KMS-11 (cell line): Measurements from ENCODE around the gene QPCT.
A peak's percentile ranks its signal among the peaks of the same experiment; 100 is the strongest.

ENCODE experiments used
- H2AFZ ChIP-seq: fragments of 200-600 bp; sonication (generic); 2 replicates; pipeline ENCODE4 v1.6.1; 2016; ENCODE audit warnings: antibody characterized with exemption, mixed run types, low read depth
- H3K27ac ChIP-seq: fragments of 200-600 bp; sonication (generic); 2 replicates; pipeline ENCODE4 v1.6.1; 2016; ENCODE audit warnings: mild to moderate bottlenecking, mixed run types
- H3K27me3 ChIP-seq: fragments of 200-600 bp; sonication (generic); 2 replicates; pipeline ENCODE4 v1.6.1; 2017; ENCODE audit warnings: mild to moderate bottlenecking, low read depth, mixed run types, moderate library complexity; ENCODE audit not compliant: insufficient read depth
- H3K36me3 ChIP-seq: fragments of 200-600 bp; sonication (generic); 2 replicates; pipeline ENCODE4 v1.6.1; 2017; ENCODE audit warnings: mild to moderate bottlenecking, mixed run types; ENCODE audit not compliant: insufficient read depth
- H3K4me1 ChIP-seq: fragments of 200-600 bp; sonication (generic); 2 replicates; pipeline ENCODE4 v1.6.1; 2016; ENCODE audit warnings: mild to moderate bottlenecking, low read depth, mixed run types; ENCODE audit not compliant: poor library complexity, severe bottlenecking
- H3K4me2 ChIP-seq: fragments of 200-600 bp; sonication (generic); 2 replicates; pipeline ENCODE4 v1.7.0; 2016; ENCODE audit warnings: mild to moderate bottlenecking, mixed run types
- H3K4me3 ChIP-seq: fragments of 200-600 bp; sonication (generic); IDR thresholded peaks from 2 replicates; pipeline ENCODE4 v1.6.1; 2017; ENCODE audit warnings: low read depth, low read length, mixed read lengths; ENCODE audit not compliant: insufficient read depth
- H3K79me2 ChIP-seq: fragments of 200-600 bp; sonication (generic); 2 replicates; pipeline ENCODE4 v1.6.1; 2016; ENCODE audit warnings: low read depth, mixed run types; ENCODE audit not compliant: insufficient read depth
- H3K9ac ChIP-seq: fragments of 200-600 bp; sonication (generic); 2 replicates; pipeline ENCODE4 v1.6.1; 2016; ENCODE audit warnings: mild to moderate bottlenecking, mixed run types
- H4K20me1 ChIP-seq: fragments of 200-600 bp; sonication (generic); 2 replicates; pipeline ENCODE4 v1.6.1; 2016; ENCODE audit warnings: mild to moderate bottlenecking, mixed run types; ENCODE audit not compliant: insufficient read depth
- TF ChIP-seq, protein P1 (sequence below): fragments of 200-600 bp; sonication (generic); conservative IDR thresholded peaks from 2 replicates; pipeline ENCODE4 v1.6.1; 2017; ENCODE audit warnings: low read depth, mild to moderate bottlenecking, antibody characterized with exemption, low read length, moderate library complexity, mixed read lengths

QPCT gene

DNA sequence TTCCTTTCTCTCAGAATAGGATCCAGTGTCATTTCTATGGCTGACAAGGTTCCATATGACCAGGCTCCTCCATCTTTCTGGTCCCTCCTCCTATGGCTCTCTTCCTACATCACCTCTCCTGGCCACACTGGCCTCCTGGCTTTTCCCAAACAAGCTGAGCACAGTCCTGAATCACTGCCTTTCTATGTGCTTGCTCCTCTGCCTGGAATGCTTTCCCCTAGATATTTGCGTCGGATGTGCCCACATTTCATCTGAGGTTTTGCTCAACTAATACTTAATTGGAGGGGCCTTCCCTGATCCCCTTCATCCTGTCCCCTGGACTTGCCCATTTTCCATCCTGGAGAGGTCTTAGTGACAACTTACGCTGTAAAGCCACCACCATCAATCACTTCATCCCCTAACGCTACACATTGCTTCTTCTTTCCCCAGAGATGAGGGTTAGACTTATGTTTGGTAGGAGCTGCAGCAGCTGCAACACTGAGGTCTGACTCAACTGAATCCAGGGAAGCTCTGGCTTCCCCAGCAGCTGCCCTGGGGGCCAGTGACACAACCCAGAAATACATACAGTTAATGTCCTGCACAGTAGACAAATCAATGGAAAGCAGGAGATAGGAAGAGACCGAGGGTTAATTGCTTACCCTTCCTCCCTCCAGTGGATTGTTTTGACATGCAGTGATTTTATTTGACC, 42.9 kb downstream of the QPCT start:
- Histone ChIP-seq H3K4me1 (peaks cover 62% of the 10 kb centered on the region), H3K27ac (no peak overlapping the region; the same call in 1 of the 2 replicates), H3K79me2 (peaks cover 10% of the 10 kb centered on the region; the same call in 1 of the 2 replicates), H4K20me1 (no peaks in the 10 kb centered on the region), H3K4me3 (no peak overlapping the region), H3K27me3 (no peaks in the 10 kb centered on the region), H2AFZ (no peak overlapping the region), H3K9ac (no peak overlapping the region), H3K4me2 (peak overlapping the region; percentile 96; the same call in 1 of the 2 replicates), H3K36me3 (no peaks in the 10 kb centered on the region)
- TF ChIP-seq, protein P1, sequence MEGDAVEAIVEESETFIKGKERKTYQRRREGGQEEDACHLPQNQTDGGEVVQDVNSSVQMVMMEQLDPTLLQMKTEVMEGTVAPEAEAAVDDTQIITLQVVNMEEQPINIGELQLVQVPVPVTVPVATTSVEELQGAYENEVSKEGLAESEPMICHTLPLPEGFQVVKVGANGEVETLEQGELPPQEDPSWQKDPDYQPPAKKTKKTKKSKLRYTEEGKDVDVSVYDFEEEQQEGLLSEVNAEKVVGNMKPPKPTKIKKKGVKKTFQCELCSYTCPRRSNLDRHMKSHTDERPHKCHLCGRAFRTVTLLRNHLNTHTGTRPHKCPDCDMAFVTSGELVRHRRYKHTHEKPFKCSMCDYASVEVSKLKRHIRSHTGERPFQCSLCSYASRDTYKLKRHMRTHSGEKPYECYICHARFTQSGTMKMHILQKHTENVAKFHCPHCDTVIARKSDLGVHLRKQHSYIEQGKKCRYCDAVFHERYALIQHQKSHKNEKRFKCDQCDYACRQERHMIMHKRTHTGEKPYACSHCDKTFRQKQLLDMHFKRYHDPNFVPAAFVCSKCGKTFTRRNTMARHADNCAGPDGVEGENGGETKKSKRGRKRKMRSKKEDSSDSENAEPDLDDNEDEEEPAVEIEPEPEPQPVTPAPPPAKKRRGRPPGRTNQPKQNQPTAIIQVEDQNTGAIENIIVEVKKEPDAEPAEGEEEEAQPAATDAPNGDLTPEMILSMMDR = no peak

DNA sequence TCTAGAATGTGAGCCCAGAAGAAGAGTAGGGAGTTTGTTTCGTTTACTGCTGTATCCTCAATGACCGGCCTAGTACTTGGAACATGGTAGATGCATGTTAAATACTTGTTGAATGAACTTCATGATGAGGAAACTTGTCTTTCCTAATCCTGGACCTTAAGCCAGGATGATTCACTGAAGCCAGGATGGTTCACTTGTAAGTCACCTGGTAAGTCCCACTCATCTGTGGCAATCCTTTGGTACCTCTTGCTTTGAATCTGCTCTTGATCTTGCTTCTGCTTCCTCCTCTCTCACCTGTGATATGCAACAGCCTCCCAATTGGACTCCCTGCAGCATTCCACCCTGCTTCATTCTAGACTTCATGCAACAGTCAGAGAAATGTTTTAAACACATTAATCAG, 43.6 kb downstream of the QPCT start:
- no peak overlapping the region for H3K9ac ChIP-seq
- H3K27ac ChIP-seq = peak overlapping the region; percentile 6; the same call in 1 of the 2 replicates
- H4K20me1 ChIP-seq = no peaks in the 10 kb centered on the region
- peaks cover 70% of the 10 kb centered on the region for H3K4me1 ChIP-seq
- H3K79me2 ChIP-seq = peaks cover 10% of the 10 kb centered on the region; the same call in 1 of the 2 replicates
- no peaks in the 10 kb centered on the region for H3K27me3 ChIP-seq
- H3K4me3 ChIP-seq = no peak overlapping the region
- H3K4me2 ChIP-seq = peak overlapping the region; percentile 96; the same call in 1 of the 2 replicates
- H2AFZ ChIP-seq = no peak overlapping the region
- TF ChIP-seq, protein P1 = no peak
- no peaks in the 10 kb centered on the region for H3K36me3 ChIP-seq

DNA sequence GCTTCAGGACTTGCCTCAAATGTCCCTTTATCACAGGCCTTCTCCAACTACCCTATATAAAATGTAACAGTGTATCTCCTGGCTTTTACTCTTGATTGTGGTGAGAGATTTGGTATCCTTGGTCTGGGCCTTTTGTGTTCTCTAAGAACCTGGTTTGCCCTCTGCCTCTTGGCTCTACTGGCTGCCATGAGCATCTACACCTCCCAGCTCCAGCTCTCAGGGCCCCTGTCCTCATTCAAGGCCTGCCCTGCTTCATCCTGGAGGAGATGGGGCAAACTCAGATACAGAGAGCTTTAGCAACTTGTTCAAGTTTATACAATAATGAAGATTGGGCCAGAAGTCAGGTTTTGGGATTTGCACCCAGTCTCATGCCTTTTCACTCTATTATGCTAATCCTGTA, 45.0 kb downstream of the QPCT start:
- peak overlapping the region; percentile 84 for H3K27ac ChIP-seq
- peaks cover 83% of the 10 kb centered on the region for H3K4me1 ChIP-seq
- peak overlapping the region; percentile 96 for H3K4me2 ChIP-seq
- 0 out of 2 replicates have a peak overlapping the region, but pooled peaks have one; percentile 6 for H2AFZ ChIP-seq
- H3K9ac ChIP-seq = peak overlapping the region; percentile 43; the same call in 1 of the 2 replicates
- H4K20me1 ChIP-seq = no peaks in the 10 kb centered on the region
- peaks cover 10% of the 10 kb centered on the region; the same call in 1 of the 2 replicates for H3K79me2 ChIP-seq
- TF ChIP-seq, protein P1 = no peak; the same call in 1 of the 2 replicates
- no peaks in the 10 kb centered on the region for H3K27me3 ChIP-seq
- H3K4me3 ChIP-seq = peak overlapping the region; percentile 57
- H3K36me3 ChIP-seq = no peaks in the 10 kb centered on the region

DNA sequence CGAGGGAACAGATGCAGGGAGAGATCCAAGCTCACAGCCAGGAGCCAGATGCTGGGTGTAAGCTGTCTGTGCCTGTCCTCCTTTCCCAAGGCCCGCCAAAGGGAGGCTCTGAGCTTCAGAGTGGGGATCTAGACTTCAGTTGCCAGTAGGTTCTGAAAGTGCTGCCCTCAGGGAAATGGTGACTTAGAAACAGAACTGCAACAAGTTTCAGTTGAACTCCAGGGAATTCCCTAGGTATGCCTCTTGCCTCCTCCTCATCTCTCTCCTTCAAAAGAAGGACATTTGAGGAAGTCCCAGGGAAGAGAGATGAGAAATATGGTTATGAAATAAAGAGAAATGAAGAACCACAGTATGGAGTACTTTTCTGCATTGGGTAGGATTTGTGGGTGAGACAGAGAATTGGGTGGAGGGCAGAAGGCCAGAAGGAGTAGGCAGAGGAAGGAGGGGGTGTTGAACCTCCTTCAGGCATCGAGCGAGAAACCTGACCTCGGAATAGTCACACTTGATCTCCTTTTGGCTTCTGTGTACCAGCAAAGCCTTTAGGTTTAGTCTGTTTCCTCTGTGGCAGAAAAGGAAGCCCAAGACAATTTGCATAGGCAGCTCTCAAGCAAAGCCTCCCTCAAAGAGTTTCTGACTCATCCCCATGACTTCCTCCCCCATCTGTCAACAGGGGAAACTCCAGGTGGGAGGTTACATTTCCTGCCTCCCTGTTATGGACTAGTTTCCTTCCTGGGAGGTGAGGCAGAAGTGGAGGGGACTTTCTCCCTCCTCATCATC, 45.7 kb downstream of the QPCT start:
- TF ChIP-seq, protein P1 = peak; percentile 21; the same call in 1 of the 2 replicates
- peak overlapping the region; percentile 6; the same call in 1 of the 2 replicates for H2AFZ ChIP-seq
- peak overlapping the region; percentile 89 for H3K4me3 ChIP-seq
- peaks cover 10% of the 10 kb centered on the region; the same call in 1 of the 2 replicates for H3K79me2 ChIP-seq
- H3K27me3 ChIP-seq = no peaks in the 10 kb centered on the region
- H3K36me3 ChIP-seq = no peaks in the 10 kb centered on the region
- peak overlapping the region; percentile 43 for H3K9ac ChIP-seq
- H4K20me1 ChIP-seq = no peaks in the 10 kb centered on the region
- H3K4me2 ChIP-seq = peak overlapping the region; percentile 96
- peaks cover 91% of the 10 kb centered on the region for H3K4me1 ChIP-seq
- H3K27ac ChIP-seq = peak overlapping the region; percentile 84
